K562 (cell line): ENCODE data around the gene CDC45.

Experiments
- ATF7 ChIP-seq: fragments of 450-650 bp; IDR thresholded peaks from 2 replicates; pipeline ENCODE4 v1.7.1; 2014; ENCODE audit warnings: mild to moderate bottlenecking, moderate library complexity
- NR2C2 ChIP-seq, 2 experiments: fragments of 200-800 bp in 1 of 2; sonication (Bioruptor generic) in 1 of 2; sonication (generic) in 1 of 2; formaldehyde crosslinking in 1 of 2; IDR thresholded peaks; 2 replicates each; pipeline versions ENCODE4 v1.6.1 to v1.8.0; 2016 to 2022; ENCODE audit warnings: mild to moderate bottlenecking in 1 of 2, missing compliant biosample characterization in 1 of 2, missing genetic modification characterization in 1 of 2, missing genetic modification reagents in 1 of 2
- SIN3A ChIP-seq, 2 experiments: fragments of 150-350 bp in 1 of 2; IDR thresholded peaks; 2 replicates each; pipeline ENCODE4 v1.6.1; 2011 to 2016; ENCODE audit warnings: borderline replicate concordance in 2 of 2, low read depth in 2 of 2, low read length in 2 of 2, mild to moderate bottlenecking in 2 of 2, moderate library complexity in 2 of 2; ENCODE audit not compliant: control insufficient read depth in 1 of 2
- SMARCA5 ChIP-seq: fragments of 450-650 bp; IDR thresholded peaks from 2 replicates; pipeline ENCODE4 v1.6.1; 2016
- SNIP1 ChIP-seq: fragments of 450-650 bp; IDR thresholded peaks from 2 replicates; pipeline ENCODE4 v1.7.1; 2017; ENCODE audit warnings: low read depth, mild to moderate bottlenecking
- TEAD4 ChIP-seq, 2 experiments: sonication (generic) in 1 of 2; formaldehyde crosslinking in 1 of 2; IDR thresholded peaks; 2 replicates each; pipeline versions ENCODE4 v1.6.1 to v1.8.0; 2012 to 2022; ENCODE audit warnings: borderline replicate concordance in 1 of 2, inconsistent platforms in 1 of 2, low read length in 1 of 2, mild to moderate bottlenecking in 1 of 2, missing genetic modification reagents in 1 of 2
- TF ChIP-seq, protein P1 (sequence below), 3 experiments: IDR thresholded peaks in 2 of 3; conservative IDR thresholded peaks in 1 of 3; 2 replicates each; pipeline ENCODE4 v1.5.1; 2011 to 2012; ENCODE audit warnings: low read length in 3 of 3, mild to moderate bottlenecking in 3 of 3, control low read depth in 2 of 3, improper control_type of control experiment in 1 of 3, inconsistent platforms in 1 of 3, low read depth in 1 of 3, mixed read lengths in 1 of 3, moderate library complexity in 1 of 3; ENCODE audit not compliant: insufficient read depth in 2 of 3
- TF ChIP-seq, protein P2 (sequence below): sonication (generic); formaldehyde crosslinking; IDR thresholded peaks from 2 replicates; pipeline ENCODE4 v1.9.0; 2022; ENCODE audit warnings: mild to moderate bottlenecking, missing genetic modification reagents

DNA sequence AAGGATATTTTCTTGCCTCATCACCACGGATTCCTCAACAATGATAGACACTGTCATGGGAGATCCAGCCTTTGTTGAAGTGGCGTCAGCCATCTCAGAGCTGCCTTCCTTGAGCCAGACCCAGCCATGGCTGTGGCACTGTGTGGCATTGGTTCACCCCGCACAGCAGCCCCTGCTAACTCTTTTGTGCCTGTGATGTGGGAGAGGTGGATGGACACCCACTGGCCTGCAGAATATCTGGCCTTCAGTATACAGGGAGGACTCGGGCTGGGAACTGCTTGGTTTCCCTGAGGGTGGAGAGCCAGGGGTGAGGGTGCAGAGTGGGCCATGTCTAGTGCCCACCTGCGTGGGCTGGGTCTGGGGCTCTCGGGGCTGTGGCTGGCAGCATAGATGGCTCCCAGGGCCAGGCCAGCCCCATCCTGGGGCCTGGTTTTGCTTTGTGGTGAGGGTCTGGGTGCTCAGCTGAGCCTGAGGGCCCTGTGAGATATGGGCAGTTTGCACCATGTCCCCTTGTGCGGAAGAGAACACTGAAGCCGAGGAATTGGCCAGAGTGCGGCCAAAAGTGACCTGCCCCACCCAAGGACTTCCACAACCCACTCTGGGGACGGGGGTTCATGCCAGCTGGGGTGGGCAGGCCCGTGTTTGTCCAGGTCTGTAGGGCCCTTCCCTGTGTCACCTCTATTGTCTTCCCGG is 38.3 kb downstream of the CDC45 start:
- no peak for TF ChIP-seq ATF7
- TF ChIP-seq, protein P1, sequence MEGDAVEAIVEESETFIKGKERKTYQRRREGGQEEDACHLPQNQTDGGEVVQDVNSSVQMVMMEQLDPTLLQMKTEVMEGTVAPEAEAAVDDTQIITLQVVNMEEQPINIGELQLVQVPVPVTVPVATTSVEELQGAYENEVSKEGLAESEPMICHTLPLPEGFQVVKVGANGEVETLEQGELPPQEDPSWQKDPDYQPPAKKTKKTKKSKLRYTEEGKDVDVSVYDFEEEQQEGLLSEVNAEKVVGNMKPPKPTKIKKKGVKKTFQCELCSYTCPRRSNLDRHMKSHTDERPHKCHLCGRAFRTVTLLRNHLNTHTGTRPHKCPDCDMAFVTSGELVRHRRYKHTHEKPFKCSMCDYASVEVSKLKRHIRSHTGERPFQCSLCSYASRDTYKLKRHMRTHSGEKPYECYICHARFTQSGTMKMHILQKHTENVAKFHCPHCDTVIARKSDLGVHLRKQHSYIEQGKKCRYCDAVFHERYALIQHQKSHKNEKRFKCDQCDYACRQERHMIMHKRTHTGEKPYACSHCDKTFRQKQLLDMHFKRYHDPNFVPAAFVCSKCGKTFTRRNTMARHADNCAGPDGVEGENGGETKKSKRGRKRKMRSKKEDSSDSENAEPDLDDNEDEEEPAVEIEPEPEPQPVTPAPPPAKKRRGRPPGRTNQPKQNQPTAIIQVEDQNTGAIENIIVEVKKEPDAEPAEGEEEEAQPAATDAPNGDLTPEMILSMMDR (IDR thresholded peaks at IDR 0.05 in 2 of 3, conservative IDR thresholded peaks at IDR 0.05 in 1 of 3; ENCODE audit: insufficient read depth in 2 of 3, low read depth in 1 of 3, low read length in 3 of 3) = no peak
- no peak for TF ChIP-seq TEAD4 (IDR thresholded peaks at IDR 0.05; ENCODE audit: low read length)
- no peak; the same call in 1 of the 2 replicates for TF ChIP-seq TEAD4 (CRISPR knock-in tag; IDR thresholded peaks at IDR 0.05; ENCODE audit: borderline replicate concordance)
- no peak for TF ChIP-seq NR2C2 (CRISPR knock-in tag; IDR thresholded peaks at IDR 0.05)
- no peak for TF ChIP-seq NR2C2 (tag; IDR thresholded peaks at IDR 0.05)
- TF ChIP-seq SNIP1 = no peak
- TF ChIP-seq SIN3A (IDR thresholded peaks at IDR 0.05; ENCODE audit: borderline replicate concordance in 2 of 2, control insufficient read depth in 1 of 2, low read depth in 2 of 2, low read length in 2 of 2) = no peak
- TF ChIP-seq, protein P2, sequence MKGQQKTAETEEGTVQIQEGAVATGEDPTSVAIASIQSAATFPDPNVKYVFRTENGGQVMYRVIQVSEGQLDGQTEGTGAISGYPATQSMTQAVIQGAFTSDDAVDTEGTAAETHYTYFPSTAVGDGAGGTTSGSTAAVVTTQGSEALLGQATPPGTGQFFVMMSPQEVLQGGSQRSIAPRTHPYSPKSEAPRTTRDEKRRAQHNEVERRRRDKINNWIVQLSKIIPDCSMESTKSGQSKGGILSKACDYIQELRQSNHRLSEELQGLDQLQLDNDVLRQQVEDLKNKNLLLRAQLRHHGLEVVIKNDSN = peak; percentile 55; the same call in 1 of the 2 replicates
- no peak for TF ChIP-seq SMARCA5
